Stimulated activated CD8-positive, alpha-beta memory T cell treated with anti-CD3 and anti-CD28 coated beads, Interleukin-12 subunit alpha, Interleukin-12 subunit beta, amount 100 ng/mL, for 1 hour (primary cell): ENCODE data around the gene SH3GL1.
A peak's percentile ranks its signal among the peaks of the same experiment; 100 is the strongest.
"Not testable (repeated sequence)": the region's sequence is repeated elsewhere in the genome, so short reads cannot be mapped to it uniquely, and the experiment has no call there.

Experiments
- DNase-seq: peaks from one replicate; pipeline ENCODE4 v3.0.0-alpha.2; 2020; ENCODE audit warnings: low read depth

SH3GL1 gene

DNA sequence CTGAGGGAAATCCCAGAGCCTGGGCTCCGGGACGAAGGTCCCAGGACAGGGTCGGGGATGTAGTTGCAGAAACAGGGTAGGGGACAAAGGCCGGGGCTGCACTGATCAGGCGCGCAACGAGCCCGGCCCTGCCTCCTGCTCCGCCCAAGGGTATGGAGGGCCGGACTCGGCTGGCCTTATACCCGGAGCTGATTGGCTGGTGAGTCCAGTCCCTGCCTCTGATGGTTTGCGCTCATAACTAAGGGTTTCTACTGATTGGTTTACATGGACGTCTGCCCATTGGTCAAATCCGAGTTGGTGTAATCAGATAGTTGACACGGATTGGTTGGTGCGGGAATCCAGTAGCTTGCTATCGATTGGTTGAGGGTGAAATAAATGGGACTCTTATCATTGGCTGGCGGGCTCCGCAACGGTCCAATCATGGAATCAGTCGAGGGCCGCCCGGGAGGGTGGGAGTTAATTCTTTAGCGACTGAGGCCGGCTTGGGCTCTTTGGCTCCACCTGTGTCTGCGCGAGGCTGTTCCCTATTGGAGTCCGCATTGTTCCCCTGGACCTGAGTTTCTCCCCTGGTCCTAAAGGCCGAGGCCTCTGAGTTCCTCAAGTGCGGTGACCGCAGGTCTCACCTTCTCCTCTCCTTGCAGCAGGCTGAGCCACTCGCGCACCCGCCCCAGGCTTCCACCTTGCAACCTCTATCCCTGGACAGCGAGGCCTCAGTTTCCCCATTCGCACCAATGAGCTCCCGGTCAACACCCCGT lies 57.6 kb downstream of the SH3GL1 start:
- DNase-seq: peak; percentile 81

DNA sequence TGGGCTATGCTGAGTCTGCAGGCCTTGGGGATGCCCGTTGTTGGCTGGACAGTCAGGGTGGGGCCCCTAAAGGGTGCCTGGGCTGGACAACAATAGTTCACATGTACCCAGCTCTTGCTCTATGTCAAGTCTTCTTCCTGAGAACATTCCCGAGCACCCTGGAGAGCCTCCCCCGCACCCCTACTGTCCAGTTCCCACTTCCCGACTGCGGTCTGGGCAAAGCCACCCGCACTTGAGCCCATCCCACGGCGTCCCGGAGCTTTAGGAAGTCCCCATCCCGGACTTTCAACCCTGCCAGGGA lies 58.1 kb downstream of the SH3GL1 start:
- no peak for DNase-seq

DNA sequence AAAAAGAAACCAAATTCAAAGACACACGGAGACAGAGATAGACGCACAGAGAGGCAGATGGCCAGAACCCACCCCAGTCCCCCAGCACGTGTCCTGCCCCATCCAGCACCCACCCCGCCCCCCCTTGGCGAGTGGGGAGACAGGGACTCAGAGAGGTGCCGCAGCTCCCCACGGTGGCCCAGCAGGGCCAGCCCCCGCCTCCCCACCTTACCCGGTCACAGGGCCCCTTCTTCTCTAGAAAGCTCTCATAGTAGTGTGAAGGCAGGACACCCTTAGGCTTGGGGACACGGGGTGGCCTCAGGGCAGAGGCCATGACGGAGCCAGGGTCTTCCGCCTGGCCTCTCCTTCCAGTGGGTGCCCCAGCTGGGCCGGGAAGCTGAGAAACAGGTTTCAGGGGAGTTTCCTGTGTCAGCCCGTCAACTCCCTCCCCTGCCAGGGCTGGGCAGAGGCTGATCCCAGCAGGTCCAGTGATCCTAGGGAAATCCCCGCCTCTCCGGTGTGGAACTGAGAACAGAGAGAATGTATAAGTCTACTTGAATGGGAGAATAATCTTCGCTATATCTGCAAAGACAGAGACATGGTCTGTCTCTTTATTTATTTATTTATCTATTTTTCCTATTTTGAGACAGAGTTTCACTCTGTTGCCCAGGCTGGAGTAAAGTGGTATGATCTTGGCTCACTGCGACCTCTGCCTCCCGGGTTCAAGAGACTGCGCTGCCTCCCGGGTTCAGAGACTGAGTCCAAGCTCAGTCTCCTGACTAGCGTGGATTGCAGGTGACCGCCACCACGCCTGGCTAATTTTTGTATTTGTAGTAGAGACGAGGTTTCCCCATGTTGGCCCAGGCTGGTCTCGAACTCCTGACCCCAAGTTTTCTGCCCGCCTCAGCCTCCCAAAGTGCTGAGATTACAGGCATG lies 61.6 kb downstream of the SH3GL1 start, which contains the start of gene STAP2:
STAP2 (minus strand) TSS at position 387 of the 915 bp plus-strand sequence; CDS start at position 313, 74 bp downstream.
- no peak for DNase-seq

DNA sequence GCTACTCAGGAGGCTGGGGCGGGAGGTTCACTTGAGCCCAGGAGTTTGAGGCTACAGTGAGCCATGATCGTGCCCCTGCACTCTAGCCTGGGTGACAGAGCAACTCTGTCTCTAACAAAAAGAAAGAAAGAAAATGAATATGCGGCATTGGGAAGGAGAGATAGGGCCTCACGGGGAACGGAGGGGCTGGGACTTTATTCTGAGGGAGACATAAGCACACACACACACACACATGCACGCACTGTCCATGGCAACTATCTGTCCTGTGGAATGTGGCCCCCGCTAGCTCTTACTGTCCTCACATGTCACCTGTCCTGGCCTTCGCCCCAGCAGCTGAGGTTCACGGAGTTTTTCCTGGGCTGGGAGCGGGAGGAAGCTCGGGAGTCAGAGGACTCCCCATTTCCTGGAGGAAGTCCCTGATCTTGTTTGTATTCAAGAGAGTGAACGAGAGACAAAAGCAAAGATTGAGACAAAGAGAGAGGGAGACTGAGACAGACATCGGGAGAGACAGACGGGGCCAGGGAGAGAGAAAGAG lies 62.4 kb downstream of the SH3GL1 start:
- DNase-seq: no peak

DNA sequence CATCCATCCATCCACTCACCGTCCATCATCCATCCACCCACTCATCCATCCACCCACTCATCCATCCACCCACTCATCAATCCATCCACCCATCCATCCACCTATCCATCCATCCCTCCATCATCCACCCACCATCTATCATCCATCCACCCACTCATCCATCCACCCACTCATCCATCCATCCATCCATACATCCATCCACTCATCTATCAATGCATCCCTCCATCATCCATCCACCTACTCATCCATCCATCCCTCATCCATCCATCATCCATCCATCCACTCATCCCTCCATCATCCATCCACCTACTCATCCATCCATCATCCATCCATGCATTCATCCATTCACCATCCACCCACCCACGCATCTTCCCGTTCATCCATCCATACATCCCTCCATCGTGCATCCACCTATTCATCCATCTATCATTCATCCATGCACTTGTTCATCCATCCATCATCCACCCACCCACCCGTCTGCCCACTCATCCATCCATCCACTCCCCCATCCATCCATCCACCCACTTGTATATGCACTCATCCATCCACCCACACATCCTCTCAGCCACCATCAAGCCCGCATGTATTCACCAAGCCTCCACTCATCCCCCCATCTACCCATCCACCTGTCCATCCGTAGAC lies 65.3 kb downstream of the SH3GL1 start:
- DNase-seq: no peak

DNA sequence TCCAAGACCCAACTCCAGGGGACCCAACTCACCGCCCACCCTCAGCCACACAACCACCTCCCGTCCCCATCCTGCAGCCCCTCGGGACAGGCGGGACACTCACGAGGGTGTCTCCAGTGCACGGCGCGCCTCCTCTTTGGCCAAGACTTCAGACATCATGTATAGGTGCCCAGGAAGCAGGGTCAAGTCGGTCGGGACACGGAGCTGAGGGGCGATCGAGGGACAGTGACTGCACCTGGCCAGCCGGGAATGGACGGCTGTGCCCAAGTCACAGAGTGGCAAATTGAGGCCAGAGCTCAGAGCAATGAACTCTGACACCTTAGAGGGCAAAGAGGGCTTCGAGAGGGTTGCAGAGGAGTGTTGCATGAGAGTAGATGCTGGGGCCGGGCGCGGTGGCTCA lies 70.5 kb downstream of the SH3GL1 start:
- DNase-seq: no peak

DNA sequence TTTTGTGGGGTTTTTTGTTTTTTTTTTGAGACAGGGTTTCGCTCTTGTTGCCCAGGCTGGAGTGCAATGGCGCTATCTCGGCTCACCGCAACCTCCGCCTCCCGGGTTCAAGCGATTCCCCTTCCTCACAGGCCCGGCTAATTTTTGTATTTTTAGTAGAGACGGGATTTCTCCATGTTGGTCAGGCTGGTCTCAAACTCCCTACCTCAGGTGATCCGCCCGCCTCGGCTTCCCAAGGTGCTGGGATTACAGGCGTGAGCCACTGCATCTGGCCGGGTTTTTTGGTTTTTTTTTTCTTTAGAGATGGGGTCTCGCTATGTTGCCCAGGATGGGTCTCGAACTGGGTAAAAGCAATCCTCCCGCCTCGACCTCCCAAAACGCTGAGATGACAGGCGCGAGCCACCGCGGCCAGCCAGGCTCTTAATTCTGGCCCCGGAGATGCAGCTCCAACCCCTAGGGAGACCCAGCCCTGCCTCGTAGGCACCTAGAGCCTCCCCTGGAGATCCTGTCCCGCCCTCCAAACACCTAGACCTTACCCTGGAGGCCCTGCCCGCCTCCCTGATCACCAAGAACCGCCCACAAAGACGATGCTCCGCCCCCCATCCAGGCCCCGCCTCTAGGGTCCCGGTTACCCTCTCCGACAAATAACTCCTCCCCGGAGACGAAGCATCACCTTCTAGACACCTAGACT lies 71.2 kb downstream of the SH3GL1 start:
- not testable (repeated sequence) for DNase-seq

DNA sequence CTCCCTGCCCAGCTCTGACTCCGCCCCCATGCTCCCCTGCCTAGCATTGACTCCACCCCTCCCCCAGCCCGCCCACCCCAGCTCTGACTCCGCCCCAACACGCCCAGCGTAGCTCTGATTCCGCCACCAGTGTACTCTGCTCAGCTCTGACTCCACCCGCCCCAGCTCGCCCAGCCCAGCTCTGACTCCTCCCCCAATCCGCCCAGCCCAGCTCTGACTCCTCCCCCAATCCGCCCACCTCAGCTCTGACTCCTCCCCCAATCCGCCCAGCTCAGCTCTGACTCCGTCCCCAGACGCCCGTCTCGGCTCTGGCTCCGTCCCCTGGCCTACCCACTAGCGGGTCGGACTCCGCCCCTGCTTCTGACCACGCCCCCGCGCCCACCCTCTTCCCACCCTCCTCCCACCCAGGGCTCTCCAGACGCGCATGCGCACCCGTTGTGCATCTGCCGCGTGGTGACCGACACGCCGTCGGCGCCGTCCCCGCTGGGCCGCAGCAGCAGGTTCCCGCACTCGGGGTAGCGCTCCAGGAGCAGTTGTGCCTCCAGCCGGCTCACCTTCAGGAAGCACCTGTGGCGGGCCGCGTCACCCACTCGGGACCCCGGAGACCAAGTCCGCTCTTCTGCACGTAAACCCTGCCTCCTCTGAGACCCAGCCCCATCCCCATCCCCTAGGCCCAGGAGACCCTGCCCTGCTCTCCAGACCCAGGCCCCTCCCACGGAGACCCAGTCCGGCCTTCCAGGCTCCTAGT lies 71.9 kb downstream of the SH3GL1 start:
- DNase-seq: peak; percentile 95

DNA sequence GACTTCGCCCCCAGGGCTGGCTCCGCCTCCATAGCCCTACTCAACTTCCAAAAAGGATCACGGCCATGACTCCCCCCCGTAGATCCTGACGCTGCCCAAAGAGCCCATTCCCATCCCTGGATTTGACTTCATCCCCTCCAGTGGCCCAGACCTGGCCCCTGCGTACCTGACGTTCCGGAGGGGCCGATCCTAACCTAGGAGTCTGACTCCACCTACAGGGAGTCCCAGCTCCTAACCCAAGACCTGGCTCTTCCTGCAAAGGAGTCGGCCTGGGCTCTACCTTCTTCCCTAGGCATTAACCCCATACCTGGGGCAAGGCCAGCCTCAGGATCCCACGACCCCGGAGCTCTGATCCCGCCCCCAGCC lies 72.5 kb downstream of the SH3GL1 start:
- no peak for DNase-seq

DNA sequence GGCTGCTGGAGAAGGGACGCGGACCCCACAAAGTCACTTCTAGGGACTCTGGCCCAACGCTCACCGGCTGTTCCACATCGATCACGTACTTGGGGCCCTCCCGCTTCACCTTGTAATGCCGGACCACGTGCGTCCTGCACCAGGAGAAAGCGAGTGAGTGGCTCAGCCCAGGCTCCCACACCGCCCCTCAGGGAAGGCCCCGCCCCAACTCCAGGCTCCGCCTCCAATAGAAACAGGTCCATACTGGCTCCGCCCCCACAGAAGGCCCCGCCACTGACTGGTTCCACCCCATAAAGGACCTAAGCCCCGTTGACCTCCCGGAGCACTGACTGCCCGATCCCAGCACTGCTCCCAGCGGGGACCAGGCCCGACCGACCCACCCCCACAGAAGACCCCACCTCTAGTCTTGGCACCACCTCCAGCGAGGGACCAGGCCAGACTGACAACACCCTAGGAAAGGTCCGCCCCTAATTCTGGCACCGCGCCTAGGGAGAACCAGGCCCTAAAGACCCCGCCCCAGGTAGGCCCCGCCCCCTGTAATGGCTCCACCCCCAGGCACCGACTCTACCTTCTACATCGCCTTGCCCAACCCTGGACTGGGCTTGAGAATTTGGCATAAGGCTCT lies 73.0 kb downstream of the SH3GL1 start:
- DNase-seq: peak; percentile 53

DNA sequence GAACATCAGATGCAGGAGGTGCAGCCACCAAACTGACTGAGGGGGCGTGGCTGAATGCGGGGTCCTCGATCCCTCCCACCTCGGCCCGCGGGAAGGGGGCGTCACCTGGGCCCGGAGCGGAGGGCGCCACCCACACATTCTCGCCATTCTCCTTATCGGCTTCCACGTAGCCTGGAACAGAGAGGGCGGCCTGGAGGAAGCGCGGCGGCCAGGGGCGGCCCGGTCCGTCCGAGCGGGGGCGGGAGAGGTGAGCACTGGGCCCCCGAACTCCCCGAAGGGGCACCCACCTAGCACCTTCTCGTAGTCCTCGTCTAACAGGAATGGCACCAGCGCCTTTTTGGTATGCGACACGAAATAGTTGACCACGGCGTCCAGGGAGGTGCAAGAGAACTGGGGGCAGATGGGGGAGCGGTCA lies 73.5 kb downstream of the SH3GL1 start:
- DNase-seq: no peak

DNA sequence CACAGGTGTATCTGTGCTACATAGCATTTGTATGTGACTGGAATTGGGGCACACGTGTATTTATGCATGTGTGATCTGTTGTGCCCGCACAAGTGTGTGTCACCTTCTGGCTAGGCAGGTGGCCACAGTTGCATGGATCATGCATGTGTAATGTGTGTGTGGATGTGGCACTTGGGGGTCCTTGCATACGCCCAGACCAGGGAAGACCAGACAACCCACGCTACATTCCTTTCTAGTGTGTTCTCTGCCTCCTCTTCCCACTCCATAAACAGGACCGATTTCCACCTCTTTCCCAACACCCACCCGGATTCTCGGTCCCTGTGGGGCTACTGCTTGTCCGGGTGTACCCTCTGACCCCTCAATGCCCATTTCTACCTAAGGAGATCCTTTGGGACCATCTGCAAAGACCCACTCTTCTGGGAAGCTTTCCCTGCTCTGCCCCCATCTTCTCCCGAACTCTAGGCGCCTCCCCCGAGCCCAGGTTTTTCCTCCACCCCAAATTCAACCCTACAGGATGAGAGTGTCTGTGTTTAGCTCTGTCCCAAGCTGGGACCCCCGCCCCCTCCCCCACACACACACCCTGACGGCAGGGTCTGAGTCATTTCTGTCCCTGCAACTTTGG lies 74.0 kb downstream of the SH3GL1 start:
- no peak for DNase-seq

DNA sequence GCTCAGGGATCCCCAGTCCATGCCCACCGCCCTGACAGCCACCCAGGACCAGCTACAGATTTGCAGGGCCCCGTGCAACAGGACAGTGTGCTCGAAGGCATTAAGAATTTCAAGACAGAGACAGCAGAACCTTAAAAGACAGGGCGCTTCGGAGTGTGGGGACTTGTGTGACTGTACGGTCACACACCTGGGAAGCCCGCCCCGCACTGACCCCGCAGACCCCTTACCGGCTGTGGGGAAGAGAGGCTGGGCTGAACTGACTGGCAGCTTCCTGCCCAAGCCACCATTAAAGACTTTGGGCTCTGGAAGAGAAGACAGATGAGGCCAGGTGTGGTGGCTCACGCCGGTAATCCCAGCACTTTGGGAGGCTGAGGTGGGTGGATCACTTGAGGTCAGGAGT lies 76.1 kb downstream of the SH3GL1 start:
- DNase-seq: no peak

DNA sequence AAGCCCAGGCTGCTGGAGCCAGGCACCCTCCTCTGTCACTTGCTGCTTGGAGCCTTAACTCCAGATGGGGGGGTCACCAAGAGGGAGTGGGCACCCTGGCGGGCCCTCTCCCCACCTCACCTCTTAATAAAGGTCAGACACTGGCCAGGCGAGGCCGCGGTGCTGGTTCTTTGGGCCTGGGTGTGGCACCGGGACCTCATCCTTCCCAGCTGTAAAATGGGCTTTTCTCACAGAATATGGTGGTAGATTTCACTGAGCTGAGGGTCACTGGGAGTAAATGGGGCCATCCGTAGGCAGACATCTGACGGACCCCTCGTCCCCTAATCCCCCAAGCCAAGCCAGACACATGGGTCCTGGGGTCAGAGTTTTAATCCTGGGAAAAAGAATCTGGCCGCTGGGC lies 76.7 kb downstream of the SH3GL1 start:
- no peak for DNase-seq

DNA sequence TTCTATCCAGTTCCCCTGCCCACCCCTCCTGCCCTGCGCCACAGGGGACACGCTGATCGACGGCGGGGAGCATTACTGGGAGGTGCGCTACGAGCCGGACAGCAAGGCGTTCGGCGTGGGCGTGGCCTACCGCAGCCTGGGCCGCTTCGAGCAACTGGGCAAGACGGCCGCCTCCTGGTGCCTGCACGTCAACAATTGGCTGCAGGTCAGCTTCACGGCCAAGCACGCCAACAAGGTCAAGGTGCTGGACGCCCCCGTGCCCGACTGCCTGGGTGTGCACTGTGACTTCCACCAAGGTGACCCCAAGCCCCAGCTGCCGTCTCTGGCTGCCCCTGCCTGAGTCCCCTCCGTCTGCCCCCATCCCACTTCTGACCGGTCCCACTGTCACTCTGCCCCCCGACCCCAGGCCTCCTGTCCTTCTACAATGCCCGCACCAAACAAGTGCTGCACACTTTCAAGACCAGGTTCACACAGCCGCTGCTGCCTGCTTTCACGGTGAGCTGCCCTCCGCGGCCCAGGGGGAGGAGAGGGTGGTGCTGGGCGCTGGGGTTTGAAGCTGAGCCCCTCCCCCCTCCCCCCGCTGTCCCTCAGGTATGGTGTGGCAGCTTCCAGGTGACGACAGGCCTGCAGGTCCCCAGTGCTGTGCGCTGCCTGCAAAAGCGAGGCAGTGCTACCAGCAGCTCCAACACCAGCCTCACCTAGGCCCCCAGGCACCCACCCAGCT lies 77.2 kb downstream of the SH3GL1 start:
- no peak for DNase-seq

DNA sequence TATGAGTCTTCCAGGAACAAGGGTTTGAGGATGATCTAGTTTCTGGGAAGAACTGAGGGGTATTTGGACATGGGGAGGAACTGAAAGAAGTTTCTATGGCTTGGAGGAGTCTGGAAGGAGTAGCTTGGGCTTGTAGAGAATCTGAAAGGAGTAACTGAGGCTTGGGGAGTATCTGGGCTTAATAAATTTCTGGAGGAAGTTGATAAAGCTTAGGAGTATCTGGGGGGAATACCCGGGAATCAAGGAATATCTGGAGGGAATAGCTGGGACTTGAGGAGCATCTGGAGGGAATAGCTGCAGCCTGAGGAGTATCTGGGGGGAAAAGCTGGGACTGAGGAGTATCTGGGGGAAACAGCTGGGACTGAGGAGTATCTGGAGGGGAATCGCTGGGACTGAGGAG lies 79.9 kb downstream of the SH3GL1 start:
- no peak for DNase-seq

DNA sequence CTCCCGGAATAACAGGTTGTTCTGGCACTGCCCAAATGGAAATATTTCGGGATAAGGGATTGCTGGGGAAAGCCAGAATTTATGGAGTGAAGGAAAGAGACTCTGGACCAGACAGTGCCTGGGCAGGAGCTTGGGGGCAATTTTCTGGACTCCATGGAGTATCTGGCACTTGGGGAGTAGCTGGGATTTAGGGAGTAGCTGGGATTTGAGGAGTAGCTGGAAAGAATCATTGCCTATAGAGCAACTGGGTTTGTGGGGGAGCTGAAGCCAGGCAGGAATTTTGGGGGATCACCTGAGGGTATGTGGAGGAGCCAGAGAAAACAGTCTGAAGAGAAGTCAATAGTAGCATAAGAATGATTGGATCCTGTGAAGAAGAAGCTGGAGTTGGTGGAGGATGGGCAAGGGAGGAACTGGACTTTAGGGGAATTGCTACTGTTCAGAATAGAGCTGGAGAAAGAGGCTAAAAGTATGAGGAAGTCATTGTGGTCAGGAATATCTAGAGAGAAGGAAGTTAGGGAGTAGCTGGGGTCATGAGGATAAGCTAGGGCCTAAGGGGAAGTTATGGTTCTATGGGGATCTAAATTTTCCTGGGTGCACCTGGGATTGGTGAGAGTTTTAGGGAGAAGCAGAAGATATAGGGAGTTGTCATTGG lies 81.2 kb downstream of the SH3GL1 start:
- no peak for DNase-seq

DNA sequence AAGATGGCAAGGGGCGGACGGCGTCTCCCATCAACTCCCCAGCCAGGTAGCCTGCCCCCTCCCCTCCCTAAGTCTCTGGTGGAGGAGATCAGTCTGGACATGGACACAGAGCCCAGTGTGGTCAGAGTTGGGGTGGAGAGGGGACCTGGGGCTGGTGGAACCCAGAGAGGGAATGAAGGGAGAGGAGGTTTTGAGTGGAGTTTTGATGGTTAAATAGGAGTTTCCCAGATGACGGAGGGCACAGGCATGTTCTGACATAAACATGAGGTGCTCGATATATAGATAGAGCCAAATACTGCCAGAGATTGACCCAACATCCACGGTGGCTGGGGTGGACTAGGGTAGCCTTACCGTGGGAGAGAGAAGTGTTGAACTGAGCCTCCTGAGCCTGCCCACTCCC lies 81.9 kb downstream of the SH3GL1 start:
- DNase-seq: no peak

DNA sequence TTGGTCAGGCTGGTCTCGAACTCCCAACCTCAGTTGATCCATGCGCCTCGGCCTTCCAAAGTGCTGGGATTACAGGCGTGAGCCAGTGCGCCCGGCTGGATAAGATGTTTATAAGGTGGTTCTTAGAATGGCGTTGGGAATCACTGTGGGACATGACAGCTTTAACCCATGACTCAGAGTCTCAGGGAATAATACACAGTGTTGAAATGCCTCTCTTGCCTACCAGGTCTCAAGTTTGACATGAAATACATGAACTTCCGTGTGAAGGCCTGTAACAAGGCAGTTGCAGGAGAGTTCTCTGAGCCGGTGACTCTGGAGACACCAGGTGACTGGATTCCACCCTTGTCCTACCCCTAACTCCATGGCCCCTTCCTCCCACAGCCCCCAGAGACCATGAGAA lies 83.4 kb downstream of the SH3GL1 start:
- no peak for DNase-seq
